Left ventricle myocardium superior (tissue), 1 donor: ENCODE data around the gene RAB40A. TPM values are rescaled to one million over a fixed set of nuclear protein-coding genes. Genes with fewer than 3 reads are reported as not detected.
"Not testable (repeated sequence)": the region's sequence is repeated elsewhere in the genome, so short reads cannot be mapped to it uniquely, and the experiment has no call there.

Source experiments
- ATAC-seq: fragments of 200-7000 bp; cut with Tn5 transposase; one replicate; pipeline ENCODE4 v1.9.1; 2020; ENCODE audit warnings: mild to moderate bottlenecking, moderate library complexity
- DNase-seq: peaks from one replicate; pipeline ENCODE4 v3.0.0-alpha.2; 2020
- intact Hi-C: fragments of 100-400 bp; cut with micrococcal nuclease; formaldehyde crosslinking; loops from one replicate; pipeline ENCODE4 v1.11.0; 2022
- total RNA-seq: library from RNA; stranded (reverse); fragmentation: NEBNext Ultra II Directional; extraction: Animal tissue kit (Norgen Biotek cat#: 25700); gene quantifications from one replicate; pipeline ENCODE4 v1.2.1, GENCODE V29; 2021
- donor health status: DM: no; HTN: yes; CAD: no; lungs with severe emphysema.

Gene RAB40A
- total RNA-seq, 1 donor from 2014 or later: 0.10 TPM

DNA sequence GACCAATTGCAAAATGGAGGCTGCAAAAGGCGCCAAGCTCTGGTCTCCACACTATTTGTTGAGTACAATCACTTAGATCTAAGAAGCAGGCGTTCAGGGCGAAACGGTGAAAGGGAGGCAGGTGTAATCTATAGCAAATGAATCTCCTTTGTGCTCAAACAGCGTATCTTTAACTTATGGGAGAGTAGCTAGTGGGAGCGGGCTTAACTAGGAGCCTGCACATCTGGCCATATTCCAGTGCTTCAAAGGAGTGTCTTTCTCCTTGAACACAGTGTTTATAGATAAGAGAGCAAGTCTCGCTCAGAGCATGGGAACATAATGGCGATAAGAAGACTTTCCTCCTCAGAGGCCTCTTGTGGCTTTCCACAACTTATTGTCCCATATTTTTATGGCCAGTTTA is 49.3 kb downstream of the RAB40A start:
- ATAC-seq, intact Hi-C loops, DNase-seq: not testable (repeated sequence)

DNA sequence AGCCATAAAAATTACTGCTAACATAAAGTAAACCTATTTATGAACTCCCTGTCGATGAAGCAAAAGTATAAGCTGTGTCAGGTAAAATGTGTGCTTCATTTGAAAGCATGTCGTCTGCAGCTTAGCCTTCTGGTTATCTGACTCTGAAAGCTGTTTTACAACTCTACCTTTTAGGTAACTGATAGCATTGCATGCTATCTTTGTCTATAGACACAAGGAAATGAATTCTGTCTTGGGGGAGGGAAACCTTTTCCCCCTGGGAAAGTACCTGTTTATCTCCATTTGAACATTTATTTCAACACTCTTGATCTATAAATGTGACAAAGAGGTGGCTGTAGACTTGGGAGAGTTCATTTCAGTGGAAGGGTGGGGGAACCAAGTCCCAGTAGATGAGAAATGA is 51.4 kb downstream of the RAB40A start:
- DNase-seq (no peak), ATAC-seq (no peak)
- intact Hi-C loops: no loop called here

DNA sequence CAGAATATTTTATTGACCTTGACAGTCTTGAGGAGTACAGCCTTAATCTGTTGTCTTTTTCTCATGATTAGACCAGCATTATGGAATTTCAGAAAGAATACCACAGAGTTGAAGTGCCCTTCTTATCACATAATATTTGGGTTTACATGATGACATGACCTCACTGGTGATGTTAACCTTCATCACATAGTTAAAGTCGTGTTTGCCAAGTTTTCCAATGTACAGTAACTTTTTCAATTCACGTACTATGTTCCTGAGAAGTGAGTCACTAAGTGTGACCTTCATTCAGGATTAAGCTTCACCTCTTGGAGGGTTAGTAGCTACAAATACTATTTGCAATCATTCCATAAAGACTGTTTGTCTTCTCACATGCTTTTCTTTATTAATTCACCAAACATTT is 52.1 kb downstream of the RAB40A start:
- DNase-seq (no peak), ATAC-seq (no peak)
- intact Hi-C loops: no loop called here

DNA sequence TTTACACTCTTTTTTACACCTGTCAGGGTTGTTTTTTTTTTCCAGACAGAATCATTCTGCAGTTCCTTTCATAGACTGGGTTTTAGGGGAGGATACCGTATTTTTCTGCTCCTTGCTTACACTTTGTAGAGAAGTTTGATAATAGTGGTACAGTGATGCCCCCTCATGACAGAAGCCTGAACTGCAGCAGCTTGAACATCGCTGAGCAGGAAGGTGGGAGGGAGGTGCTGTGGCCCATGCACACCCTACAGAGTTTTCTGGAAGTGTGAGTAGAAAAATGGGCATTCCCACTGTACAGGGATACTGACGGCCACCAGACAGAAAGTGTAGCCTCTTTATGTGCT is 54.5 kb downstream of the RAB40A start:
- DNase-seq (peak; percentile 67), ATAC-seq (peak; percentile 94)
- intact Hi-C loops: loop anchor here (2.0 kb wide), 1 partner anchor 122 kb away; no protein-coding TSS in a partner anchor

DNA sequence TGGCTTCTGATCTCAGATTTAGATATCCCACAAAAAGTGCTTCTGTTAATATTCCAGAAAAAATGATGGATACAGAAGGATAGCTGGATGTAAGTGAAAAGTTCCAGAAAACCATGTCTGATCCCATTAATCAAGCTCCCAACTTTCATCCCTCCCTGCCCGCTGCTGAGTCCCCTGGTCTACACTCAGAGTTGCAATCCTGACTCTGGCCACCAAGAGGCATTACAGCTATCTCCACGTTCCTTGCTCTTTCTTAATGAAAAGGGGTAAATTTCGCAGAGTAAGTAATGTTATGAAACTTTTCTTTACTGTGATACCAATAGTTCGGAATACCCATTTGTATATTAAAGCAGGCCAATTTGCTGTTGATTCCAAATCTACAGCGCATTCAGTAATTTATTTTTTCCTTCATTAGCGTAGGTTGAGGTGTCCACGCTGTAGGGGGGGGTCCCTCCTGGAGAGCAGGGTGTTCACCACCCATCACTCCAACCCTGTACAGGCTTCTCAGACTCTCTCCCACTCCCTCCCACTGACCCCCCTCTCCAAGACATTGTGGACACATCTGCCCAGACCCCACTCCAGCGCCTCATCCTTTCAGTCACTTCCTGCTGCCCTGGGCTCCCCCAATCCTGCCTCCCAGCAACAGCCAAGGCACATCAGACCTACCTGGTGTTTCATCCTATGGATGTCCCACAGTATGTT is 55.1 kb downstream of the RAB40A start:
- ATAC-seq (peak; percentile 74), DNase-seq (no peak)
- intact Hi-C loops: loop anchor here (2.0 kb wide), 1 partner anchor 121 kb away; no protein-coding TSS in a partner anchor

DNA sequence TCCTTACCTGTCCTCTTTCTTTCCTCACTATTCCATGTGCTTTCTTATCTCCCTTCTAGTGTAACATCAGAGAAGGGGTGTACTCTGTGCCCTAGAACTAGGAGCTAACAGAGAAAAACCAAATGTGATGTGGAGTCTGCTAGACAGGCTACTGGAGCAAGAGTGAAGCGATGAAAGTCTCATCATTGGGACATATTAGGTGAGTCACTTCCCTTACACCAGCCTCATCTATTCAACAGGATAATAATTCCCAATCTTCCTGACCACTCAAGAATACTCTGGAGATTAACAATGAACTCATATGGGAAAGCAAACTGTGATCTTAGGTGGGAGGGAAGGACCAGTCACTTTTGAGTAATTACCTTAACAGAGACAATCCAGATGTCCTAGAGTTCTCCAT is 58.1 kb downstream of the RAB40A start:
- DNase-seq (no peak), ATAC-seq (no peak)
- intact Hi-C loops: no loop called here

DNA sequence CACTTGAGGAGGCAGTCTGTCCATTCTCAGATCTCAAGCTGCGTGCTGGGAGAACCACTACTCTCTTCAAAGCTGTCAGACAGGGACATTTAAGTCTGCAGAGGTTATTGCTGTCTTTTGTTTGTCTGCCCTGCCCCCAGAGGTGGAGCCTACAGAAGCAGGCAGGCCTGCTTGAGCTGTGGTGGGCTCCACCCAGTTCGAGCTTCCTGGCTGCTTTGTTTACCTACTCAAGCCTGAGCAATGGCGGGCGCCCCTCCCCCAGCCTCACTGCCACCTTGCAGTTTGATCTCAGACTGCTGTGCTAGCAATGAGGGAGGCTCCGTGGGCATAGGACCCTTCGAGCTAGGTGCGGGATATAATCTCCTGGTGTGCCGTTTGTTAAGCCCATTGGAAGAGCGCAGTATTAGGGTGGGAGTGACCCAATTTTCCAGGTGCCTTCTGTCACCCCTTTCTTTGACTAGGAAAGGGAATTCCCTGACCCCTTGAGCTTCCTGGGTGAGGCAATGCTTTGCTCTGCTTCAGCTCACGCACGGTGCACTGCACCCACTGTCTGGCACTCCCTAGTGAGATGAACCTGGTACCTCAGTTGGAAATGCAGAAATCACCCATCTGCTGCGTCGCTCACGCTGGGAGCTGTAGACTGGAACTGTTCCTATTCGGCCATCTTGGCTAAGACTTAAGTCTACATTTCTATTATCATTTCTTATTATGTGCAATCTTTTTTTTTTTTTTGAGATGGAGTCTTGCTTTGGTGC is 59.1 kb downstream of the RAB40A start:
- DNase-seq, intact Hi-C loops, ATAC-seq: not testable (repeated sequence)

DNA sequence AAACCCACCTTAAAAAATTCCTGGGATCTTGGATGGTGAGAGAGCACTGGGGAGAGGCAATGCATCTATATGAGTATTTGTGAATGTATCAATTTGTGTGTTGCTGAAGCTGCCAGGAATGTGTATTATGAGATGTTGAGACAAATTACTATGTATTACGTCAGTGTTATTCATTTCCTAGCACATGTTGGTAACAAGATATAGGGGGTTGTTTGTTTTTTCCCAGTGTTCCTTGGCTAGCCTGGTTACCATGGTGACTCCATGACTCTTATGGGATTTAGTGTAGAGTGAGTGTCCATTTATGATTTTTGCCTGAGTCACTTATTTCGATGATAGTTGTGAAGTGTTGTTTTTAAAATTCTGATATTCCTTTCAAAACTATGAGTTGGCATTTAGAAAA is 65.6 kb downstream of the RAB40A start:
- intact Hi-C loops: no loop called here
- no peak for ATAC-seq

More for the DNA sequence above, 65.6 kb downstream of the RAB40A start:
- no peak for DNase-seq

Other genes with a start within 250 kb of the RAB40A start
- 0.22 TPM for gene TCEAL5, start 242.7 kb downstream of the RAB40A start, total RNA-seq
- 1.3 TPM for gene BEX2, start 208.5 kb downstream of the RAB40A start, total RNA-seq
- gene TCEAL7, start 189.2 kb downstream of the RAB40A start, total RNA-seq: 4.0 TPM
- 18.4 TPM for gene TCEAL9, start 163.0 kb downstream of the RAB40A start, total RNA-seq
- 147 TPM for gene BEX3, start 143.0 kb downstream of the RAB40A start, total RNA-seq
- gene TCEAL4, start 66.0 kb upstream of the RAB40A start, total RNA-seq: 66.1 TPM
- gene TCEAL3, start 88.5 kb upstream of the RAB40A start, total RNA-seq: 24.5 TPM
- 20.0 TPM for gene TCEAL1, start 109.5 kb upstream of the RAB40A start, total RNA-seq
- 164 TPM for gene MORF4L2, start 167.2 kb upstream of the RAB40A start, total RNA-seq
- gene TMEM31, start 191.4 kb upstream of the RAB40A start, total RNA-seq: not detected